IPS-NIHi7 (cell line): Measurements from ENCODE around the gene FETUB.
"Not testable (repeated sequence)": the region's sequence is repeated elsewhere in the genome, so short reads cannot be mapped to it uniquely, and the experiment has no call there.

Experiments
- DNase-seq: peaks from one replicate; pipeline ENCODE4 v3.0.0; 2012; ENCODE audit warnings: mixed read lengths; ENCODE audit errors: extremely low spot score

Gene FETUB

DNA sequence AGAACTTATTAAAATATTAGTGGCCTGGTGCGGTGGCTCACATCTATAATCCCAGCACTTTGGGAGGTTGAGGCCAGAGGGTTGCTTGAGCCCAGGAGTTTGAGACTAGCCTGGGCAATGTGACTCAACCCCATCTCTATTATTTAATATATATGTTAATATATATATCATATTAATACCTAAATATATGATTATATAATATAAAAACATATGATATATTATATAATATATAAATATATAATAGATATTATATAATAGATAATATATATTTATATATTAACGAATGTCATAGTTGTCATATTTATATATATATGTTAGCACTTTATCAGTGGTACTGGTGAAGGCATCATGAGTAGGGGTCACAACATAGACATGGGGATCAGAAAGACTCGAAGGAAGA is 30.9 kb downstream of the FETUB start:
- DNase-seq: no peak

DNA sequence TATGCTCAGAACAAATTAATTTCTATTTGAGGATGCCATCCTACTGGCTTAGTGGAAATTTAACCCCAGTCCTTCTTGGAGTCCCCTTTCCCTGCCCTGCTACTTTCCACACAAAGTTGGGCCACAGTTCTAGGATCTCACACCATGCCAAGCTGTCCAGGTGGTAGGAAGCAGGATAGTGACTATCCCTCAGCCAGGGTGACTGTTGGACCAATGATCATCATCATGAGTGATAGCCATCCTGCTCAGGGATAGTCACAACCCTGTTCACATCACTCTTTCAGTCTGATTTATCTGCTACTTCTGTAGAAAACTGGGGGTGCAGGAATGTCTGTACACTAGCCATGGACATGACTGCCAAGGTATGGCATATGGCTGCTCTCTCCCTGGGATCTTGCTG is 38.4 kb downstream of the FETUB start:
- no peak for DNase-seq

DNA sequence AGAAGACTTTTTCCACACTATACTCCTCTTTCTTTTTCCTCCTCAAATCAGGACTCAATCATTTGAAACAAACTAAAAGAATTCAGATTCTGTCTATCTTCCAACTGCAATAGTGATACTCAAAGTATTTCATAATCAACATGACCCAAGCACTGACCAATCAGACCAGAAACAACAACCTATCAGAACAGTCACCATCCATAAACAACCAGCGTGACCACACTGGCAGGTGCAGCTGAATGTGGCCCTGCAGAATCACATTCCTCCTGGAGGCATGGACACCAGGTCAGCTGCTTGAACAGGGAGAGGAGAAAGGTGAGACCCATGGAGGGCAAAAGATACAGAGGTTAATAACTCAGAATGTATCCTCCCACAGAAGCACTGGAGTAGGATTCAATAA is 39.0 kb downstream of the FETUB start:
- no peak for DNase-seq

DNA sequence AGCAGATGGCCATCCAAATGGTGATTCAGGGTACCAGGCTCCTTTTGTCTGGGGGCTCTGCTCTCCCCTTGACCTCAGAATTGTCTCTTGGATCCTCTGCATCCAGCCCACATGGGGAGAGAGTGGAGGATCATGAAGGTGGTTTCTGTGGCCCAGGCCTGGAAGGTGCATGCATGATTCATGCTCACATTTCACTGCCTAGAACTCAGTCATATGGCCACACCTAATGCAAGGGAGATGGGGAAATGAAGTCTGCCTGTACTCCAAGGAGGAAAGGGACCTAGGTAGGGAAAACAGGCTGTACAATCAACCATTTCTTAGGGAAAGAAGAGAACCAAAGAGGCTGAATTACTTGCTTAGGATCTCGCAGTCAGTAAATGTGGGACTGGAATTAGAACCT is 40.7 kb downstream of the FETUB start:
- DNase-seq: no peak

DNA sequence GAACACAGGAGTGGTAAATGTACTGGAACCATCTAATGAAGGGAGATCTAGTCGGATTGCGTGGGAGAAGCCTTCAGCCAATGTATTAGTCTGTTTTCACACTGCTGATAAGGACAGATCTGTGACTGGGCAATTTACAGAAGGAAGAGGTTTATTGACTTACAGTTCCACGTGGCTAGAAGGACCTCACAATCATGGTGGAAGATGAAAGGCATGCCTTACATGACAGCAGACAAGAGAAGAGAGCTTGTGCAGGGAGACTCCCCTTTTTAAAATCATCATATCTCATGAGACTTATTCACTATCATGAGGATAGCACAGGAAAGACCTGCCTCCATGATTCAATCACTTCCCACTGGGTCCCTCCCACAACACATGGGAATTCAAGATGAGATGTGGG is 42.6 kb downstream of the FETUB start:
- no peak for DNase-seq

DNA sequence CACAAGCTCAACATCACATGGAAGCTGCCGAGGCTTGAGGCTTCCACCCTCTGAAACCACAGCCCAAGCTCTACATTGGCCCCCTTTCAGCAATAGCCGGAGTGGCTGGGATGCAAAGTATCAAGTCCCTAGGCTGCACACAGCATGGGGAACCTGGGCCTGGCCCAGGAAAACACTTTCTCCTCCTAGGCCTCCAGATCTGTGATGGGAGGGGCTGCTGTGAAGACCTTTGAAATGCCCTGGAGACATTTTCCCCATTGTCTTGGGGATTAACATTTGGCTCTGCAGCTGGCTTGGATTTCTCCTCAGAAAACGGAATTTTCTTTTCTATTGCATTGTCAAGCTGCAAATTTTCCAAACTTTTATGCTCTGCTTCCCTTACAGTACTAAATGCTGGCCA is 43.8 kb downstream of the FETUB start:
- no peak for DNase-seq

GRCh38 chr3:186686475-186686874 is 46.3 kb downstream of the FETUB start:
- DNase-seq: not testable (repeated sequence)

GRCh38 chr3:186687120-186687651 is 47.0 kb downstream of the FETUB start:
- DNase-seq: no peak

- DNase-seq: not testable (repeated sequence)
Observed at GRCh38 chr3:186690304-186690703, 50.1 kb downstream of the FETUB start.

- DNase-seq: no peak
Observed at GRCh38 chr3:186691676-186692075, 51.5 kb downstream of the FETUB start.

DNA sequence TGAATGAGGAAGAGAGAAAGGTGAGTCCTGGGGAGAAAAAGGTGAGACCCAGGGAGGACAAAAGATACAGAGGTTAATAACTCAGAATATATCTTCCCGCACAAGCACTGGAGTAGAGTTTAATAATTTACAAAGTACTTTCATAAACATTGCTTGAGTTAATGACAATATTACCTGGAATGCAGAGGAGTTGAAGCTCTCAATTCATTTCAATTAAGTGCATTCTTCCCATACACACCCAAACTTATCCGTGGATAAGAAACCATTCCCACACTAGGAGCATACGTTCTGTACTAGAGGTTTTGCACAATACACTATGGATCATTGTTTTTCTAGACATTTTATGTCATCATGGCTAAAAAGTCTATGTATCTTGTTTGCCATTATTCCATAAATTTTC is 53.6 kb downstream of the FETUB start:
- DNase-seq: no peak

DNA sequence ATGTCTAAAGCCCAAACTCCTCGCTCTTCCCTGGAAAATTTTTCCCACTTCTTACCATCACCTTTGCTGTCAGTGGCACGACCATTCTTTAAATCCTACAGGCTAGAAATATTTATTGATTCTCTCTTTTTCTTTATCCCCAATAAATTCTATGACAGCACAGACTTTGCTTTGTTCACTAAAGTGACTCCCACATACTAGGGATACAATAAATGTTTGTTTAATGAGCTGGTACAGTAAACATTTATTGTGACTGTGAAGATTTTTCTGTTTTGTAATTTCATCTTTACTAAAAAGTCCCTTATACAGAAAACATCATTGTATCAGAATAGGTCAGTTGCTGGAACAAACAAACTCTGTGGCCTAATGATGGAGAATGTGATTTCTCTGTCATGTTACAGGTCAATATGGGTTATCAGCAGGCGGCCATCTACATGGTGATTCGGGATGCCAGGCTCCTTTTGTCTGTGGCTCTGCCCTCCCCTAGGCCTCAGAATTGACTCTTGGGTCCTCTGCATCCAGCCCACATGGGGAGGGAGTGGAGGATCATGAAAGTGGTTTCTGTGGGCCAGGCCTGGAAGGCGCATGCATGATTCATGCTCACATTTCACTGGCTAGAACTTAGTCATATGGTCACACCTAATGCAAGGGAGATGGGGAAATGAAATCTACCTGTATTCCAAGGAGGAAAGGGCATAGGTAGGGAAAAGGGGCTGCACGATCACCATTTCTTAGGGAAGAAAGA is 54.3 kb downstream of the FETUB start:
- no peak for DNase-seq

DNA sequence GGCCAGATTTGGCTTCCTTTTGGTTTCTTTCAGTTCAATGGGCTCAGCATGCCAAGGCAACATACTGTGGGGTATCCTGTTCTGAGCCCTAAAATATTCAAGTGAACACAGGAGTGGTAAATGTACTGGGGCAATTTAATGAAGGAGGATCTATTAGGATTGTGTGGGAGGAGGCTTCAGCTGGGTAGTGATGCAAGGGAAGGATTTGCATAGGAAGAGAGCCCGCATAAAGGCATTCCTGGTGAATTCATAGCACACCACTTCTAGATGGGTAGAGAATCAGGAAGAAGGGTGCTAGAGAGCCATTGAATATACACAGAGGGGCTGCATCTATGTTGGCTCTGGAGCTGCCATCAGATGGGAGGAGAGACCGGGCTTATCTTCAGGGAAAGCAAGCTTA is 56.3 kb downstream of the FETUB start:
- DNase-seq: no peak

DNA sequence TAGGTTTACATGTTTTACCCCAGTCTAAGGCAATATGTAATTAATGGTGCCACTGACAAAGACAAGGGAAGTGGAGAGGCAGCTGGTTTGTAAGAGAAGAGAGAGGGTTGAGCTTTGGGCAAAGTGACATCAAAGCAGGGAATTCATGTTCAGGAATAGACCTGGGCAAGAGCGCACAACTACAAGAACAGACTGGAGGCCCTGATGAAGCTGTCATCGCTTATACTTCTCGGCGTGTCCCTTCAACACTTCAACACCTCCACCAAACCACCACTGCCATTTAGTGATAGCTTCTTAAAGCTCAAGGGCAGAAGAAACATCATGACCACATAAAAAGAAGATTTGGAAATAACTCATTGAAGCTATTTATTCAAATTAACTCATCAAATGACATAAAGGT is 57.3 kb downstream of the FETUB start:
- no peak for DNase-seq

DNA sequence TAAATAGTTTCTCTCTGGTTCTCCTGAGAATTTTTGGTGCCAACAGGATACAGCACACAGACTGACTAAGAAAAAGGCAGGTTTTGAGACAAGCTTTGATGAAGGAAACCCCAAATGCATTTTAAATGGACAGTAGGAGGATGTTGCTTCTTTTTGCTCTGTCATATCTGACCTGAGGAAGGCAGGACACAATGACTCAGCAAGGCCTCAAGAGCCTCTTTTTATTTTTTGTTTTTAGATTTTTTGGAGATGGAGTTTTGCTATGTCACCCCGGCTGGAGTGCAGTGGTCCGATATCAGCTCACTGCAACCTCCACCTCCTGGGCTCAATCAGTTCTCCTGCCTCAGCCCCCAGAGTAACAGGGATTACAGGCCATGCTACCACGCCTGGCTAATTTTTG is 60.1 kb downstream of the FETUB start:
- no peak for DNase-seq

DNA sequence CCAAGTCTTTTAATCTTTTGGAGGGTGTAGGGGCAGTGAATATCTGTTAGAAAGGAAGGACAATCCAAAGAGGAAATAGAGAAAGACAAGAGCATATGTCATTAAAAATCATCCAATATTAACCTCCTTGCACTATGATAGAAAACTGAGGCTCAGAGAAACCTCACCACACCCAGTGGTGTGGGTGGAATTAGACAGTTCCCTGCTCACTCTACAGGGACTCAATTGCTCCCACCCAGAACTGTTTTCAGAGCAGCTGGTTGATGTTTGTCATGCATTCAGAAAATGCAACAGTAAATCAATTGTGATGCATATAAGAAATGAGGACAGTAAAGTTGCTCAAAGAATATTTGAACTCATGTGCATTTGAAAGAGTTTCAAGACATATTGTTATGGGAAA is 62.3 kb downstream of the FETUB start:
- not testable (repeated sequence) for DNase-seq
